ENCODE data around the gene INPP5B.

GRCh38 chr1:37831809-37832208 is 115.0 kb downstream of the INPP5B start:
- TF ChIP-seq CTCF (conservative IDR thresholded peaks at IDR 0.05; ENCODE audit: low read length) (no peak), EZH2phosphoT487 (IDR thresholded peaks at IDR 0.05; ENCODE audit: borderline replicate concordance) (no peak)

Data from Loucy (cell line).